IMR-90 (cell line): ENCODE results near the gene UST. TPM values are rescaled to one million over a fixed set of nuclear protein-coding genes. Genes with fewer than 3 reads are reported as not detected.

ENCODE experiments used
- ATAC-seq: fragments of 200-7000 bp; cut with Tn5 transposase; 2 replicates; pipeline ENCODE4 v1.9.1; 2020; ENCODE audit warnings: low read depth, mild to moderate bottlenecking, moderate library complexity
- BruUV-seq: library from RNA; stranded (reverse); fragments of 400-500 nt; replicated peaks from 2 replicates; lab custom pipeline; 2021; lab: Mats Ljungman, UMichigan
- CTCF ChIA-PET: fragments of 300-600 bp; formaldehyde crosslinking; extraction: SDS; loops from one replicate; lab custom pipeline; 2021; ENCODE audit warnings: antibody characterized with exemption; lab: Yijun Ruan, JAX
- POLR2A ChIA-PET: fragments of 300-600 bp; sonication (Branson Sonifier 250); formaldehyde crosslinking; loops from one replicate; lab custom pipeline; 2022; ENCODE audit warnings: antibody characterized with exemption; ENCODE audit not compliant: unreplicated experiment; lab: Charles Lee
- DNase-seq: peaks from one replicate; pipeline ENCODE4 v3.0.0; 2013
- H2AFZ ChIP-seq: replicated peaks from 2 replicates; pipeline ENCODE3; 2013; ENCODE audit warnings: low read length, mild to moderate bottlenecking; ENCODE audit not compliant: poor library complexity
- H2AK5ac ChIP-seq: 2 replicates; pipeline ENCODE4 v1.6.1; 2013; ENCODE audit warnings: low read depth, low read length, inconsistent platforms
- H2AK9ac ChIP-seq: replicated peaks from 2 replicates; pipeline ENCODE3; 2013; ENCODE audit warnings: mild to moderate bottlenecking, low read depth, low read length, moderate library complexity; ENCODE audit not compliant: poor library complexity
- H2BK120ac ChIP-seq: 2 replicates; pipeline ENCODE4 v1.6.1; 2013; ENCODE audit warnings: low read depth, low read length, inconsistent platforms
- H2BK15ac ChIP-seq: 3 replicates; pipeline ENCODE4 v1.6.1; 2013; ENCODE audit warnings: low read depth, low read length, inconsistent platforms
- H2BK20ac ChIP-seq: 2 replicates; pipeline ENCODE4 v1.6.1; 2013; ENCODE audit warnings: low read depth, mild to moderate bottlenecking, inconsistent platforms, low read length, moderate library complexity
- H2BK5ac ChIP-seq: 2 replicates; pipeline ENCODE4 v1.6.1; 2013; ENCODE audit warnings: mild to moderate bottlenecking, low read depth, low read length, inconsistent platforms; ENCODE audit not compliant: poor library complexity, severe bottlenecking
- H3K14ac ChIP-seq: replicated peaks from 2 replicates; pipeline ENCODE4 v1.6.1; 2013; ENCODE audit warnings: low read depth, low read length, inconsistent platforms
- H3K18ac ChIP-seq: 2 replicates; pipeline ENCODE4 v1.6.1; 2013; ENCODE audit warnings: low read depth, low read length, control low read depth
- H3K23ac ChIP-seq: 2 replicates; pipeline ENCODE4 v1.6.1; 2013; ENCODE audit warnings: low read depth, low read length, inconsistent platforms
- H3K27ac ChIP-seq: 2 replicates; pipeline ENCODE4 v1.5.1; 2013; ENCODE audit warnings: mild to moderate bottlenecking, control low read depth, low read length; ENCODE audit not compliant: insufficient read depth
- H3K27me3 ChIP-seq: 2 replicates; pipeline ENCODE4 v1.6.1; 2013; ENCODE audit warnings: low read length; ENCODE audit not compliant: control insufficient read depth, insufficient read depth
- H3K36me3 ChIP-seq: 2 replicates; pipeline ENCODE4 v1.6.1; 2013; ENCODE audit warnings: low read length, mixed read lengths; ENCODE audit not compliant: control insufficient read depth, insufficient read depth
- H3K4ac ChIP-seq: 2 replicates; pipeline ENCODE4 v1.6.1; 2013; ENCODE audit warnings: low read depth, low read length, inconsistent platforms
- H3K4me1 ChIP-seq: 2 replicates; pipeline ENCODE4 v1.6.1; 2013; ENCODE audit warnings: low read length, mixed read lengths; ENCODE audit not compliant: control insufficient read depth, insufficient read depth
- H3K4me2 ChIP-seq: 2 replicates; pipeline ENCODE4 v1.6.1; 2013; ENCODE audit warnings: low read depth, mild to moderate bottlenecking, control low read depth, low read length, moderate library complexity
- H3K4me3 ChIP-seq: 2 replicates; pipeline ENCODE4 v1.5.1; 2013; ENCODE audit warnings: low read depth, mild to moderate bottlenecking, control low read depth, low read length, moderate library complexity; ENCODE audit not compliant: insufficient read depth
- H3K56ac ChIP-seq: 2 replicates; pipeline ENCODE4 v1.6.1; 2013; ENCODE audit warnings: low read length, inconsistent platforms; ENCODE audit not compliant: insufficient read depth; ENCODE audit errors: extremely low read depth
- H3K79me1 ChIP-seq, 2 experiments: 2 replicates each; pipeline ENCODE4 v1.6.1; 2013; ENCODE audit warnings: low read length in 2 of 2, inconsistent platforms in 1 of 2, low read depth in 1 of 2
- H3K9ac ChIP-seq: 2 replicates; pipeline ENCODE4 v1.6.1; 2013; ENCODE audit warnings: low read depth, low read length, control low read depth
- H3K9me1 ChIP-seq: 2 replicates; pipeline ENCODE4 v1.6.1; 2013; ENCODE audit warnings: low read length, inconsistent platforms; ENCODE audit not compliant: insufficient read depth
- H3K9me3 ChIP-seq: 2 replicates; pipeline ENCODE4 v1.6.1; 2013; ENCODE audit warnings: low read length; ENCODE audit not compliant: control insufficient read depth, insufficient read depth
- H4K20me1 ChIP-seq: 2 replicates; pipeline ENCODE4 v1.6.1; 2013; ENCODE audit warnings: low read length, inconsistent platforms; ENCODE audit not compliant: insufficient read depth
- H4K5ac ChIP-seq: 2 replicates; pipeline ENCODE4 v1.6.1; 2013; ENCODE audit warnings: mild to moderate bottlenecking, low read depth, low read length, control low read depth
- H4K8ac ChIP-seq, 2 experiments: 2 replicates each; pipeline ENCODE4 v1.6.1; 2013; ENCODE audit warnings: low read depth in 2 of 2, low read length in 2 of 2, control low read depth in 1 of 2, inconsistent platforms in 1 of 2
- H4K91ac ChIP-seq: 2 replicates; pipeline ENCODE4 v1.6.1; 2013; ENCODE audit warnings: low read depth, low read length, inconsistent platforms; ENCODE audit not compliant: insufficient read depth
- RCOR1 ChIP-seq: IDR thresholded peaks from 2 replicates; pipeline ENCODE4 v1.6.1; 2012; ENCODE audit warnings: mild to moderate bottlenecking, low read length, improper control_type of control experiment; ENCODE audit not compliant: insufficient replicate concordance
- WGBS, 2 experiments: methylation state at CpG; one replicate each; pipeline versions ENCODE4 v1.1.5 to v1.1.7; 2013; ENCODE audit warnings: missing lambda C conversion rate in 2 of 2; ENCODE audit not compliant: insufficient read length in 1 of 2; ENCODE audit errors: extremely low coverage in 2 of 2; 5-methylcytosine and 5-hydroxymethylcytosine counted together
- dilution Hi-C: fragments of 300-500 bp; cut with HindIII; formaldehyde crosslinking; loops from one replicate; pipeline ENCODE4 v1.14.3; 2018; ENCODE audit warnings: low sequenced_read_pairs; ENCODE audit not compliant: unreplicated experiment
- in situ Hi-C: fragments of 300-500 bp; cut with MboI; formaldehyde crosslinking; loops from 3 replicates; pipeline ENCODE4 v1.14.3; 2019; ENCODE audit warnings: low sequenced_read_pairs, inconsistent platforms, mixed read lengths
- intact Hi-C: fragments of 100-400 bp; cut with micrococcal nuclease; formaldehyde crosslinking; loops from 2 replicates; pipeline ENCODE4 v1.10.0; 2022
- polyA plus RNA-seq, 3 experiments: library from polyadenylated mRNA; depleted of rRNA; stranded (reverse); fragments of >200 nt; gene quantifications; 2 replicates each; pipeline ENCODE4 v1.2.3, GENCODE V29; 2012; ENCODE audit warnings: low replicate concordance in 1 of 3
- total RNA-seq: library from RNA; depleted of rRNA; stranded (reverse); fragments of >200 nt; gene quantifications from 2 replicates; pipeline ENCODE4 v1.2.3, GENCODE V29; 2012
- TF ChIP-seq, protein P1 (sequence below): fragments of 150-350 bp; IDR thresholded peaks from 2 replicates; pipeline ENCODE4 v1.6.1; 2016; ENCODE audit warnings: low read depth, mild to moderate bottlenecking, low read length, moderate library complexity, borderline replicate concordance
- TF ChIP-seq, protein P2 (sequence below): fragments of 150-350 bp; IDR thresholded peaks from 2 replicates; pipeline ENCODE4 v1.6.1; 2017; ENCODE audit warnings: mild to moderate bottlenecking, antibody characterized with exemption, low read length, low read depth

UST gene
- total and polyA plus RNA-seq, 2 of the 4 experiments (the other 2 are of a cell fraction) = 7.7 to 13.8 TPM

DNA sequence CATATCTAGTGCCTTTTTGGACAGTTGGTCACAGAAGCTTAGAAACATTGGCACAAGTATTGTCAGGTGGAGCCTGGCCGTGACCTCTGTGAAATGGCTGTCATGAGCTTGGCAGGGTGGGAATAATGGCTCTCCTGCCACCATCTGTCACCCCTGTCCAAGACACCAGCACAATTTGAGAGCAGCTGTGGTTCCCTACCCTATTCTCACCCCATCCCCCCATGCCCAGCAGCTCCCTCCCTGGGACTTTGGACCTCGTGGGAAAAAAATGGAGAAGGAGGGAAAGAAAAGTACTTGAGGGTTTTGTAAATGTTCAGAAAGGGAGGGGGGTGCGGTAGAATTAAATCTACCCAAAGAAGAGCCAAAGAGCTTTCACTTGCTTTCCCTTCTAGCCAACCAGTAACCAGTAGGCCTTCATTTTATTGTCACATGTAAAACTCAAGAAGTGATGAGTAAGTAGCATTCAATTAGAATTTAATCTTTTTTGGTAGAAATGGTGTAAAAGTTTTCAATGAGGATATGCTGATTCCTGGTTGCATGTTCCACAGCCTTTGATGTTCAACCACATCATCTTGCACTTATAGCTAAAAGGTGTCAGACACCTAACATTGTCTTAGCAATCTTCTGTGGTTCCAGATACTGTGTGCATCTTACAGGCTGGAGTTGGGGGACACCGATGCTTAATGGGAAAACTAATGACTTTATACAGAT, 307.2 kb downstream of the UST start:
- in situ Hi-C loops (no loop called here), intact Hi-C loops (no loop called here), dilution Hi-C loops (no loop called here)
- CTCF ChIA-PET = no interaction called here
- no peak overlapping the region for H3K4me2 ChIP-seq
- H3K9me1 ChIP-seq = no peaks in the 10 kb centered on the region
- H4K8ac ChIP-seq = no peak overlapping the region
- no peaks in the 10 kb centered on the region for H3K36me3 ChIP-seq
- H4K5ac ChIP-seq = no peak overlapping the region
- H3K79me1 ChIP-seq = peaks cover 0 to 3% of the 10 kb centered on the region in 2 experiments; a peak in 1 of 4 replicates
- no peak overlapping the region for H2AK9ac ChIP-seq
- no peaks in the 10 kb centered on the region for H4K20me1 ChIP-seq
- no peak overlapping the region for H3K27ac ChIP-seq
- no peak overlapping the region for H2AK5ac ChIP-seq
- no peak overlapping the region for H3K9ac ChIP-seq
- H3K4ac ChIP-seq = no peak overlapping the region
- H2BK15ac ChIP-seq = no peak overlapping the region
- H3K27me3 ChIP-seq = no peaks in the 10 kb centered on the region
- no peak overlapping the region for H3K4me3 ChIP-seq
- ATAC-seq = no peak
- TF ChIP-seq, protein P1, sequence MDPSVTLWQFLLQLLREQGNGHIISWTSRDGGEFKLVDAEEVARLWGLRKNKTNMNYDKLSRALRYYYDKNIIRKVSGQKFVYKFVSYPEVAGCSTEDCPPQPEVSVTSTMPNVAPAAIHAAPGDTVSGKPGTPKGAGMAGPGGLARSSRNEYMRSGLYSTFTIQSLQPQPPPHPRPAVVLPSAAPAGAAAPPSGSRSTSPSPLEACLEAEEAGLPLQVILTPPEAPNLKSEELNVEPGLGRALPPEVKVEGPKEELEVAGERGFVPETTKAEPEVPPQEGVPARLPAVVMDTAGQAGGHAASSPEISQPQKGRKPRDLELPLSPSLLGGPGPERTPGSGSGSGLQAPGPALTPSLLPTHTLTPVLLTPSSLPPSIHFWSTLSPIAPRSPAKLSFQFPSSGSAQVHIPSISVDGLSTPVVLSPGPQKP = no peak
- TF ChIP-seq, protein P2, sequence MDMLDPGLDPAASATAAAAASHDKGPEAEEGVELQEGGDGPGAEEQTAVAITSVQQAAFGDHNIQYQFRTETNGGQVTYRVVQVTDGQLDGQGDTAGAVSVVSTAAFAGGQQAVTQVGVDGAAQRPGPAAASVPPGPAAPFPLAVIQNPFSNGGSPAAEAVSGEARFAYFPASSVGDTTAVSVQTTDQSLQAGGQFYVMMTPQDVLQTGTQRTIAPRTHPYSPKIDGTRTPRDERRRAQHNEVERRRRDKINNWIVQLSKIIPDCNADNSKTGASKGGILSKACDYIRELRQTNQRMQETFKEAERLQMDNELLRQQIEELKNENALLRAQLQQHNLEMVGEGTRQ = no peak
- no peak for TF ChIP-seq RCOR1
- H2BK5ac ChIP-seq = no peak overlapping the region
- no peak overlapping the region for H4K91ac ChIP-seq
- WGBS, 2 experiments = no CpG with 5 or more reads among the region's 4 CpGs
- no peak overlapping the region for H2BK120ac ChIP-seq
- no peak overlapping the region for H3K56ac ChIP-seq
- BruUV-seq = no TSS peak
- peaks cover 3% of the 10 kb centered on the region for H3K4me1 ChIP-seq
- no peak overlapping the region for H3K18ac ChIP-seq
- no peak overlapping the region for H2BK20ac ChIP-seq
- H3K14ac ChIP-seq = no peak overlapping the region
- no peak overlapping the region for H3K23ac ChIP-seq
- no peaks in the 10 kb centered on the region for H3K9me3 ChIP-seq
- no peak for DNase-seq
- POLR2A ChIA-PET = no interaction called here
- H2AFZ ChIP-seq = no peak overlapping the region
